Mesenchymal stem cell (in vitro differentiated cells and primary cell): ENCODE measurements around the gene COPS2.

ENCODE experiments used
- DNase-seq: peaks from one replicate; pipeline ENCODE4 v3.0.0-alpha.2; 2013
- H2AFZ ChIP-seq: one replicate; pipeline ENCODE4 v1.6.1; 2013; ENCODE audit warnings: low read depth, mild to moderate bottlenecking, control low read depth, inconsistent platforms, low read length, moderate library complexity
- H2AK5ac ChIP-seq: 2 replicates; pipeline ENCODE4 v1.6.1; 2013; ENCODE audit warnings: low read length, moderate library complexity, mild to moderate bottlenecking, inconsistent platforms; ENCODE audit not compliant: severe bottlenecking
- H2BK120ac ChIP-seq: one replicate; pipeline ENCODE4 v1.6.1; 2013; ENCODE audit warnings: low read depth, mild to moderate bottlenecking, inconsistent platforms, low read length, moderate library complexity
- H2BK12ac ChIP-seq, 2 experiments: one replicate each; pipeline ENCODE4 v1.6.1; 2013; ENCODE audit warnings: inconsistent platforms in 2 of 2, low read length in 2 of 2, mild to moderate bottlenecking in 2 of 2, moderate library complexity in 2 of 2, control low read depth in 1 of 2
- H2BK15ac ChIP-seq: one replicate; pipeline ENCODE4 v1.6.1; 2013; ENCODE audit warnings: mild to moderate bottlenecking, low read depth, inconsistent platforms; ENCODE audit not compliant: poor library complexity, severe bottlenecking
- H2BK5ac ChIP-seq: 2 replicates; pipeline ENCODE4 v1.6.1; 2013; ENCODE audit warnings: low read depth, mild to moderate bottlenecking, low read length, control low read depth, inconsistent platforms; ENCODE audit not compliant: poor library complexity, severe bottlenecking
- H3K14ac ChIP-seq, 2 experiments: one replicate each; pipeline ENCODE4 v1.6.1; 2013; ENCODE audit warnings: inconsistent platforms in 2 of 2, low read length in 2 of 2, control low read depth in 1 of 2, mild to moderate bottlenecking in 1 of 2, moderate library complexity in 1 of 2
- H3K18ac ChIP-seq, 2 experiments: one replicate each; pipeline ENCODE4 v1.6.1; 2013; ENCODE audit warnings: inconsistent platforms in 2 of 2, low read length in 2 of 2, control low read depth in 1 of 2, low read depth in 1 of 2, mild to moderate bottlenecking in 1 of 2
- H3K23ac ChIP-seq, 2 experiments: one replicate each; pipeline ENCODE4 v1.6.1; 2013; ENCODE audit warnings: inconsistent platforms in 2 of 2, low read length in 2 of 2, mild to moderate bottlenecking in 2 of 2, moderate library complexity in 2 of 2, control low read depth in 1 of 2
- H3K27ac ChIP-seq: 2 replicates; pipeline ENCODE4 v1.5.1; 2013; ENCODE audit warnings: mild to moderate bottlenecking, moderate library complexity, low read length, control low read depth, inconsistent platforms; ENCODE audit not compliant: poor library complexity, severe bottlenecking
- H3K27me3 ChIP-seq, 2 experiments: 2 replicates each; pipeline versions ENCODE4 v1.6.1 to v1.7.0; 2013; ENCODE audit warnings: low read length in 2 of 2, mild to moderate bottlenecking in 2 of 2, moderate library complexity in 2 of 2, control low read depth in 1 of 2, inconsistent platforms in 1 of 2; ENCODE audit not compliant: control insufficient read depth in 1 of 2, insufficient read depth in 1 of 2
- H3K36me3 ChIP-seq, 2 experiments: 2 replicates each; pipeline versions ENCODE4 v1.6.1 to v1.7.0; 2013; ENCODE audit warnings: low read length in 2 of 2, control low read depth in 1 of 2, inconsistent platforms in 1 of 2, low read depth in 1 of 2, mild to moderate bottlenecking in 1 of 2; ENCODE audit not compliant: insufficient read depth in 2 of 2, control insufficient read depth in 1 of 2
- H3K4ac ChIP-seq, 2 experiments: one replicate each; pipeline ENCODE4 v1.6.1; 2013; ENCODE audit warnings: inconsistent platforms in 2 of 2, low read length in 2 of 2, mild to moderate bottlenecking in 2 of 2, moderate library complexity in 2 of 2, control low read depth in 1 of 2, low read depth in 1 of 2
- H3K4me1 ChIP-seq: 2 replicates; pipeline ENCODE4 v1.6.1; 2013; ENCODE audit warnings: low read depth, low read length, control low read depth; ENCODE audit not compliant: control insufficient read depth, insufficient read depth
- H3K4me2 ChIP-seq: 2 replicates; pipeline ENCODE4 v1.6.1; 2013; ENCODE audit warnings: low read length, mild to moderate bottlenecking, inconsistent platforms; ENCODE audit not compliant: poor library complexity, severe bottlenecking
- H3K4me3 ChIP-seq, 2 experiments: 2 replicates each; pipeline versions ENCODE4 v1.5.1 to v1.7.0; 2013; ENCODE audit warnings: low read length in 2 of 2, mild to moderate bottlenecking in 2 of 2, control low read depth in 1 of 2, low read depth in 1 of 2; ENCODE audit not compliant: insufficient read depth in 1 of 2
- H3K79me1 ChIP-seq: replicated peaks from 2 replicates; pipeline ENCODE4 v1.6.1; 2013; ENCODE audit warnings: mild to moderate bottlenecking, control low read depth, low read length, inconsistent platforms; ENCODE audit not compliant: poor library complexity, severe bottlenecking
- H3K9ac ChIP-seq: 2 replicates; pipeline ENCODE4 v1.7.0; 2013; ENCODE audit warnings: mild to moderate bottlenecking, low read length, moderate library complexity
- H3K9me3 ChIP-seq: 2 replicates; pipeline ENCODE4 v1.7.0; 2013; ENCODE audit warnings: mild to moderate bottlenecking, low read length; ENCODE audit not compliant: control insufficient read depth
- H4K8ac ChIP-seq: one replicate; pipeline ENCODE4 v1.6.1; 2013; ENCODE audit warnings: inconsistent platforms, mild to moderate bottlenecking, low read length, moderate library complexity
- H4K91ac ChIP-seq: one replicate; pipeline ENCODE4 v1.6.1; 2013; ENCODE audit warnings: mild to moderate bottlenecking, low read length, inconsistent platforms
- WGBS: methylation state at CpG from one replicate; pipeline ENCODE4 v1.1.7; 2013; ENCODE audit warnings: mixed read lengths; 5-methylcytosine and 5-hydroxymethylcytosine counted together

The COPS2 gene

DNA sequence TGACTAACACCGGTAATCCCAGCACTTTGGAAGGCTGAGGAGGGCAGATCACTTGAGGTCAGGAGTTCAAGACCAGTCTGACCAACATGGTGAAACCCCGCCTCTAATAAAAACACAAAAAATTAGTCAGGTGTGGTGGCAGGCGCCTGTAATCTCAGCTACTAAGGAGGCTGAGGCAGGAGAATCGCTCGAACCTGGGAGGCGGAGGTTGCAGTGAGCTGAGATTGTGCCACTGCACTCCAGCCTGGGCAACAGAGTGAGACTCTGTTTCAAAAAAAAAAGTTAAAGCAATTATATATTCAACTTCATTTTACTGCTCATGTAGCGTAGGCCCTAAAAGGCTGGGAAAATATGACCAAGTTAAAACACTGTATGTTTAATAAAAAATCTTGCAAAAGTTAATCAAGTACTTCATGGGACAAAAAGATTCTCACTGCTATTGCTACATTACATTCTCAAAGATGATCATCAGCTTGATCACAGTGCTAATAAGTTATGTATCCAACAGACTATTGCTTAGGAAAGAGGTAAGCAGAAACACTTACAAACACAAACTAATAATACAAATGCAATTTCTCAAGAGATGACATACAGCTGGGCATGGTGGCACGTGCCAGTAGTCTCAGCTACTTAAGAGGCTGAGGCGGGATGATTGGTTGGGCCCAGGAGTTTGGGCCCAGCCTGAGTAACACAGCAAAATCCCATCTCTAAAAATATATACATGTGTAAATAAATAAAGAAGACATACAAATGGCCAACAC is 2.7 kb downstream of the COPS2 start:
- DNase-seq: no peak
- Histone ChIP-seq H3K36me3 (peaks cover 0 to 7% of the 10 kb centered on the region in 2 experiments), H2AK5ac (no peak overlapping the region), H3K4ac (no peak overlapping the region), H2BK5ac (no peak overlapping the region), H4K8ac (no peak overlapping the region), H3K4me1 (no peaks in the 10 kb centered on the region), H3K14ac (no peak overlapping the region), H3K4me3 (peak overlapping the region in 1 of 2 experiments; percentile 86), H3K27me3 (no peaks in the 10 kb centered on the region), H4K91ac (no peak overlapping the region), H3K23ac (no peak overlapping the region), H2BK12ac (no peak overlapping the region), H3K9ac (no peak overlapping the region), H2BK120ac (no peak overlapping the region), H3K18ac (no peak overlapping the region), H2BK15ac (no peak overlapping the region), H3K79me1 (no peaks in the 10 kb centered on the region), H3K4me2 (no peak overlapping the region), H3K9me3 (no peaks in the 10 kb centered on the region), H3K27ac (no peak overlapping the region), H2AFZ (no peak overlapping the region)
- whole genome bisulfite sequencing: 89% methylated on average over 7 of the region's 9 CpGs

DNA sequence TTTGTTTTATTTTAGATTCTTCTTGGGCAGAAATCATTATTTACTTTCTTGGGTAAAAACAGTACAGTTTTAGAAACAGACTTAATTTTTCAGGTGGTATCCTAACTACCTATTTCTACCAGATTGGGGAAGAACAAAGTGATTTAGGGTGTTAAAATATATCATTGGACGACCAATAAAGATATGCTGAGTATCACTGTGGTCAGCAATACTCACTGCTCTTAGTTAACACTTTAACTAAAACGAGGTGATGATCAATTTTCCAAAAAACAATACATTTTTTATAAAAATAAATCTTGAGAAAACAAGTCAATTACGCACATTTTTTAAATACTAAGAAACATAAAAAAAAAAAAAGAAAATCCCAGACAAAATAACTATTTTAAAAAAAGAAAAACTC is 3.6 kb downstream of the COPS2 start:
- Histone ChIP-seq H2AK5ac (no peak overlapping the region), H3K23ac (no peak overlapping the region), H4K8ac (no peak overlapping the region), H3K18ac (no peak overlapping the region), H3K27ac (no peak overlapping the region), H3K4me3 (no peak overlapping the region), H3K79me1 (no peaks in the 10 kb centered on the region), H3K36me3 (peaks cover 0 to 7% of the 10 kb centered on the region in 2 experiments), H3K27me3 (no peaks in the 10 kb centered on the region), H2BK12ac (no peak overlapping the region), H3K9ac (no peak overlapping the region), H2BK120ac (no peak overlapping the region), H2BK5ac (no peak overlapping the region), H3K14ac (no peak overlapping the region), H3K4me1 (no peaks in the 10 kb centered on the region), H2BK15ac (no peak overlapping the region), H3K4me2 (no peak overlapping the region), H3K4ac (no peak overlapping the region), H3K9me3 (no peaks in the 10 kb centered on the region), H4K91ac (no peak overlapping the region), H2AFZ (no peak overlapping the region)
- WGBS: no CpG with 5 or more reads among the region's 3 CpGs
- no peak for DNase-seq

DNA sequence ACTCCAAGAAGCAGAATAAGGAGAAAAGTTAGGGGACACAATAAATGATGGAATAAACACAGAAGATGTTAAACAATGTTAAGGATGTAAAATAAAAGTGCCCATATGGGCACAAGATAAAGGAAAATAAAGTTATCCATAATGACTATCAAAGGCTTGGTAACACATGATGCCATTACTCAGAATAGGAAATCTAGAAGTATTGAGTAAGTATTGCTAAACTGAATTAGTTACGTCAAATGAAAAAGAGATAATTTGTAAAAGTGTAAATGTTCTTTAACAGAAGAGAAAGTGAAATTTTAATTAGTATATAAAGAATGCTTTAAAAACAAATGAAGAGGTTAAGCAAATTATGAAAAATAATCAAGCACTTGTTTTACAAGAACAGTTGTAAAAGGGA is 6.7 kb downstream of the COPS2 start:
- Histone ChIP-seq H3K18ac (no peak overlapping the region), H2AK5ac (no peak overlapping the region), H3K4ac (no peak overlapping the region), H3K9me3 (no peaks in the 10 kb centered on the region), H3K14ac (no peak overlapping the region), H4K91ac (no peak overlapping the region), H2AFZ (no peak overlapping the region), H4K8ac (no peak overlapping the region), H3K4me1 (no peaks in the 10 kb centered on the region), H3K4me2 (no peak overlapping the region), H2BK120ac (no peak overlapping the region), H3K27me3 (no peaks in the 10 kb centered on the region), H2BK12ac (no peak overlapping the region), H3K23ac (no peak overlapping the region), H3K27ac (no peak overlapping the region), H3K36me3 (peaks cover under 1 to 17% of the 10 kb centered on the region in 2 experiments), H2BK15ac (no peak overlapping the region), H2BK5ac (no peak overlapping the region), H3K9ac (no peak overlapping the region), H3K4me3 (no peak overlapping the region), H3K79me1 (no peaks in the 10 kb centered on the region)
- no peak for DNase-seq
- WGBS: 100% methylated on average over 1 of the region's 1 CpG

DNA sequence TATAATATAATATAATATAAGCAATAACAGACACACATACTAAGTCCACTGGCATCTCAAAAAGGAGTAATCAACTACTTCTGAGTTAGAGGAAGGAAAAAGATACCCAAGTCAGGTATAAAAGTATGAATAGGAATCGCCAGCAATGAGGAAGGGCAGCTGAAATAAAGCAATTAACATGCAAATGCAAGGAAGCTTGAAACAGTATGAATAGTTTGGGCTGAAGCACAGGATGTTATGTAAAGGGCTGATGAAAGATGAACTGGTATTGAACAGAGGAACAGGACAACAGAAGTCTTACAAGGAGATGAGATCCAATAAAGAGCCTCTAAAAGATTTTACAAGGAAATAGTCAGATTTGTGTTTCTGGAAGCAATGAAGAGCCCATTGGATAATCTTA is 7.1 kb downstream of the COPS2 start:
- 66% methylated on average over 1 of the region's 1 CpG for WGBS
- no peak overlapping the region for H3K9ac ChIP-seq

More for the DNA sequence above, 7.1 kb downstream of the COPS2 start:
- Histone ChIP-seq H2AK5ac (no peak overlapping the region), H3K4me2 (no peak overlapping the region), H3K4ac (no peak overlapping the region), H3K4me1 (no peaks in the 10 kb centered on the region), H3K79me1 (no peaks in the 10 kb centered on the region), H3K36me3 (peaks cover 3 to 20% of the 10 kb centered on the region in 2 experiments), H3K4me3 (no peak overlapping the region), H4K8ac (no peak overlapping the region), H3K27me3 (no peaks in the 10 kb centered on the region), H3K23ac (no peak overlapping the region), H2BK12ac (no peak overlapping the region), H2BK15ac (no peak overlapping the region), H3K9me3 (no peaks in the 10 kb centered on the region), H3K14ac (no peak overlapping the region), H3K27ac (no peak overlapping the region), H4K91ac (no peak overlapping the region), H2BK5ac (no peak overlapping the region), H3K18ac (no peak overlapping the region), H2BK120ac (no peak overlapping the region), H2AFZ (no peak overlapping the region)
- no peak for DNase-seq
